IMR-90 (cell line): ENCODE data around the gene ACADS. TPM values are rescaled to one million over a fixed set of nuclear protein-coding genes. Genes with fewer than 3 reads are reported as not detected.

Source experiments
- ATAC-seq: fragments of 200-7000 bp; cut with Tn5 transposase; 2 replicates; pipeline ENCODE4 v1.9.1; 2020; ENCODE audit warnings: low read depth, mild to moderate bottlenecking, moderate library complexity
- BruUV-seq: library from RNA; stranded (reverse); fragments of 400-500 nt; replicated peaks from 2 replicates; lab custom pipeline; 2021; lab: Mats Ljungman, UMichigan
- CTCF ChIA-PET: fragments of 300-600 bp; formaldehyde crosslinking; extraction: SDS; loops from one replicate; lab custom pipeline; 2021; ENCODE audit warnings: antibody characterized with exemption; lab: Yijun Ruan, JAX
- POLR2A ChIA-PET: fragments of 300-600 bp; sonication (Branson Sonifier 250); formaldehyde crosslinking; loops from one replicate; lab custom pipeline; 2022; ENCODE audit warnings: antibody characterized with exemption; ENCODE audit not compliant: unreplicated experiment; lab: Charles Lee
- DNase-seq: peaks from one replicate; pipeline ENCODE4 v3.0.0; 2013
- H2AFZ ChIP-seq: replicated peaks from 2 replicates; pipeline ENCODE3; 2013; ENCODE audit warnings: low read length, mild to moderate bottlenecking; ENCODE audit not compliant: poor library complexity
- H2AK5ac ChIP-seq: 2 replicates; pipeline ENCODE4 v1.6.1; 2013; ENCODE audit warnings: low read depth, low read length, inconsistent platforms
- H2AK9ac ChIP-seq: replicated peaks from 2 replicates; pipeline ENCODE3; 2013; ENCODE audit warnings: mild to moderate bottlenecking, low read depth, low read length, moderate library complexity; ENCODE audit not compliant: poor library complexity
- H2BK120ac ChIP-seq: 2 replicates; pipeline ENCODE4 v1.6.1; 2013; ENCODE audit warnings: low read depth, low read length, inconsistent platforms
- H2BK15ac ChIP-seq: 3 replicates; pipeline ENCODE4 v1.6.1; 2013; ENCODE audit warnings: low read depth, low read length, inconsistent platforms
- H2BK20ac ChIP-seq: 2 replicates; pipeline ENCODE4 v1.6.1; 2013; ENCODE audit warnings: low read depth, mild to moderate bottlenecking, inconsistent platforms, low read length, moderate library complexity
- H2BK5ac ChIP-seq: 2 replicates; pipeline ENCODE4 v1.6.1; 2013; ENCODE audit warnings: mild to moderate bottlenecking, low read depth, low read length, inconsistent platforms; ENCODE audit not compliant: poor library complexity, severe bottlenecking
- H3K14ac ChIP-seq: replicated peaks from 2 replicates; pipeline ENCODE4 v1.6.1; 2013; ENCODE audit warnings: low read depth, low read length, inconsistent platforms
- H3K18ac ChIP-seq: 2 replicates; pipeline ENCODE4 v1.6.1; 2013; ENCODE audit warnings: low read depth, low read length, control low read depth
- H3K23ac ChIP-seq: 2 replicates; pipeline ENCODE4 v1.6.1; 2013; ENCODE audit warnings: low read depth, low read length, inconsistent platforms
- H3K27ac ChIP-seq: 2 replicates; pipeline ENCODE4 v1.5.1; 2013; ENCODE audit warnings: mild to moderate bottlenecking, control low read depth, low read length; ENCODE audit not compliant: insufficient read depth
- H3K27me3 ChIP-seq: 2 replicates; pipeline ENCODE4 v1.6.1; 2013; ENCODE audit warnings: low read length; ENCODE audit not compliant: control insufficient read depth, insufficient read depth
- H3K36me3 ChIP-seq: 2 replicates; pipeline ENCODE4 v1.6.1; 2013; ENCODE audit warnings: low read length, mixed read lengths; ENCODE audit not compliant: control insufficient read depth, insufficient read depth
- H3K4ac ChIP-seq: 2 replicates; pipeline ENCODE4 v1.6.1; 2013; ENCODE audit warnings: low read depth, low read length, inconsistent platforms
- H3K4me1 ChIP-seq: 2 replicates; pipeline ENCODE4 v1.6.1; 2013; ENCODE audit warnings: low read length, mixed read lengths; ENCODE audit not compliant: control insufficient read depth, insufficient read depth
- H3K4me2 ChIP-seq: 2 replicates; pipeline ENCODE4 v1.6.1; 2013; ENCODE audit warnings: low read depth, mild to moderate bottlenecking, control low read depth, low read length, moderate library complexity
- H3K4me3 ChIP-seq: 2 replicates; pipeline ENCODE4 v1.5.1; 2013; ENCODE audit warnings: low read depth, mild to moderate bottlenecking, control low read depth, low read length, moderate library complexity; ENCODE audit not compliant: insufficient read depth
- H3K56ac ChIP-seq: 2 replicates; pipeline ENCODE4 v1.6.1; 2013; ENCODE audit warnings: low read length, inconsistent platforms; ENCODE audit not compliant: insufficient read depth; ENCODE audit errors: extremely low read depth
- H3K79me1 ChIP-seq, 2 experiments: 2 replicates each; pipeline ENCODE4 v1.6.1; 2013; ENCODE audit warnings: low read length in 2 of 2, inconsistent platforms in 1 of 2, low read depth in 1 of 2
- H3K9ac ChIP-seq: 2 replicates; pipeline ENCODE4 v1.6.1; 2013; ENCODE audit warnings: low read depth, low read length, control low read depth
- H3K9me1 ChIP-seq: 2 replicates; pipeline ENCODE4 v1.6.1; 2013; ENCODE audit warnings: low read length, inconsistent platforms; ENCODE audit not compliant: insufficient read depth
- H3K9me3 ChIP-seq: 2 replicates; pipeline ENCODE4 v1.6.1; 2013; ENCODE audit warnings: low read length; ENCODE audit not compliant: control insufficient read depth, insufficient read depth
- H4K20me1 ChIP-seq: 2 replicates; pipeline ENCODE4 v1.6.1; 2013; ENCODE audit warnings: low read length, inconsistent platforms; ENCODE audit not compliant: insufficient read depth
- H4K5ac ChIP-seq: 2 replicates; pipeline ENCODE4 v1.6.1; 2013; ENCODE audit warnings: mild to moderate bottlenecking, low read depth, low read length, control low read depth
- H4K8ac ChIP-seq, 2 experiments: 2 replicates each; pipeline ENCODE4 v1.6.1; 2013; ENCODE audit warnings: low read depth in 2 of 2, low read length in 2 of 2, control low read depth in 1 of 2, inconsistent platforms in 1 of 2
- H4K91ac ChIP-seq: 2 replicates; pipeline ENCODE4 v1.6.1; 2013; ENCODE audit warnings: low read depth, low read length, inconsistent platforms; ENCODE audit not compliant: insufficient read depth
- BHLHE40 ChIP-seq: fragments of 150-350 bp; IDR thresholded peaks from 2 replicates; pipeline ENCODE4 v1.6.1; 2016; ENCODE audit warnings: mild to moderate bottlenecking, low read depth, low read length
- CEBPB ChIP-seq: IDR thresholded peaks from 2 replicates; pipeline ENCODE4 v1.6.1; 2012; ENCODE audit warnings: low read depth, low read length, improper control_type of control experiment
- CHD1 ChIP-seq: IDR thresholded peaks from 2 replicates; pipeline ENCODE4 v1.6.1; 2012; ENCODE audit warnings: low read depth, low read length, improper control_type of control experiment
- FOS ChIP-seq: fragments of 150-350 bp; IDR thresholded peaks from 2 replicates; pipeline ENCODE4 v1.6.1; 2016; ENCODE audit warnings: low read depth, low read length
- MAFK ChIP-seq: IDR thresholded peaks from 2 replicates; pipeline ENCODE4 v1.6.1; 2012; ENCODE audit warnings: low read depth, low read length, improper control_type of control experiment
- MAZ ChIP-seq: IDR thresholded peaks from 2 replicates; pipeline ENCODE4 v1.6.1; 2012; ENCODE audit warnings: low read depth, mild to moderate bottlenecking, low read length, improper control_type of control experiment, moderate library complexity, borderline replicate concordance
- MXI1 ChIP-seq: IDR thresholded peaks from 2 replicates; pipeline ENCODE4 v1.6.1; 2012; ENCODE audit warnings: low read depth, mild to moderate bottlenecking, low read length, moderate library complexity, borderline replicate concordance
- NFE2L2 ChIP-seq: fragments of 150-350 bp; IDR thresholded peaks from 2 replicates; pipeline ENCODE4 v1.6.1; 2016; ENCODE audit warnings: low read depth, mild to moderate bottlenecking, low read length
- POLR2A ChIP-seq: IDR thresholded peaks from 2 replicates; pipeline ENCODE4 v1.6.1; 2012; ENCODE audit warnings: mild to moderate bottlenecking, low read depth, low read length
- RAD21 ChIP-seq: IDR thresholded peaks from 2 replicates; pipeline ENCODE4 v1.6.1; 2012; ENCODE audit warnings: low read length, improper control_type of control experiment
- RCOR1 ChIP-seq: IDR thresholded peaks from 2 replicates; pipeline ENCODE4 v1.6.1; 2012; ENCODE audit warnings: mild to moderate bottlenecking, low read length, improper control_type of control experiment; ENCODE audit not compliant: insufficient replicate concordance
- RFX5 ChIP-seq: IDR thresholded peaks from 2 replicates; pipeline ENCODE4 v1.8.0; 2012; ENCODE audit warnings: low read depth, mild to moderate bottlenecking, low read length, moderate library complexity
- SMC3 ChIP-seq: fragments of 150-350 bp; IDR thresholded peaks from 2 replicates; pipeline ENCODE4 v1.6.1; 2016; ENCODE audit warnings: low read depth, mild to moderate bottlenecking, antibody characterized with exemption, low read length, moderate library complexity
- WGBS, 2 experiments: methylation state at CpG; one replicate each; pipeline versions ENCODE4 v1.1.5 to v1.1.7; 2013; ENCODE audit warnings: missing lambda C conversion rate in 2 of 2; ENCODE audit not compliant: insufficient read length in 1 of 2; ENCODE audit errors: extremely low coverage in 2 of 2; 5-methylcytosine and 5-hydroxymethylcytosine counted together
- dilution Hi-C: fragments of 300-500 bp; cut with HindIII; formaldehyde crosslinking; loops from one replicate; pipeline ENCODE4 v1.14.3; 2018; ENCODE audit warnings: low sequenced_read_pairs; ENCODE audit not compliant: unreplicated experiment
- in situ Hi-C: fragments of 300-500 bp; cut with MboI; formaldehyde crosslinking; loops from 3 replicates; pipeline ENCODE4 v1.14.3; 2019; ENCODE audit warnings: low sequenced_read_pairs, inconsistent platforms, mixed read lengths
- intact Hi-C: fragments of 100-400 bp; cut with micrococcal nuclease; formaldehyde crosslinking; loops from 2 replicates; pipeline ENCODE4 v1.10.0; 2022
- polyA plus RNA-seq, 3 experiments: library from polyadenylated mRNA; depleted of rRNA; stranded (reverse); fragments of >200 nt; gene quantifications; 2 replicates each; pipeline ENCODE4 v1.2.3, GENCODE V29; 2012; ENCODE audit warnings: low replicate concordance in 1 of 3
- total RNA-seq: library from RNA; depleted of rRNA; stranded (reverse); fragments of >200 nt; gene quantifications from 2 replicates; pipeline ENCODE4 v1.2.3, GENCODE V29; 2012
- TF ChIP-seq, protein P1 (sequence below): conservative IDR thresholded peaks from 2 replicates; pipeline ENCODE4 v1.5.1; 2012; ENCODE audit warnings: mild to moderate bottlenecking, low read depth, low read length, improper control_type of control experiment
- TF ChIP-seq, protein P2 (sequence below): fragments of 150-350 bp; IDR thresholded peaks from 2 replicates; pipeline ENCODE4 v1.6.1; 2016; ENCODE audit warnings: low read depth, mild to moderate bottlenecking, low read length, moderate library complexity, borderline replicate concordance
- TF ChIP-seq, protein P3 (sequence below): fragments of 150-350 bp; IDR thresholded peaks from 2 replicates; pipeline ENCODE4 v1.6.1; 2017; ENCODE audit warnings: mild to moderate bottlenecking, antibody characterized with exemption, low read length, low read depth

The ACADS gene
- total and polyA plus RNA-seq, 2 of the 4 experiments (the other 2 are of a cell fraction): 2.9 to 5.5 TPM

GRCh38 chr12:120763250-120763649 is 37.6 kb downstream of the ACADS start:
- Histone ChIP-seq H4K8ac (no peak overlapping the region), H3K4me3 (no peak overlapping the region), H3K27me3 (no peaks in the 10 kb centered on the region), H3K4me2 (no peak overlapping the region), H2AK5ac (no peak overlapping the region), H3K27ac (no peak overlapping the region), H3K4me1 (no peaks in the 10 kb centered on the region), H3K9ac (no peak overlapping the region), H2AK9ac (no peak overlapping the region), H3K14ac (no peak overlapping the region), H3K18ac (no peak overlapping the region), H2BK15ac (no peak overlapping the region), H2BK5ac (no peak overlapping the region), H2AFZ (no peak overlapping the region), H3K9me1 (peaks cover 3% of the 10 kb centered on the region; the same call in 1 of the 2 replicates), H3K23ac (no peak overlapping the region), H3K9me3 (no peaks in the 10 kb centered on the region), H4K20me1 (no peaks in the 10 kb centered on the region), H4K5ac (no peak overlapping the region), H3K56ac (no peak overlapping the region), H2BK120ac (no peak overlapping the region), H2BK20ac (no peak overlapping the region), H3K79me1 (no peaks in the 10 kb centered on the region), H4K91ac (no peak overlapping the region), H3K4ac (no peak overlapping the region), H3K36me3 (peaks cover 46% of the 10 kb centered on the region)
- dilution Hi-C loops: no loop called here
- no TSS peak for BruUV-seq
- intact Hi-C loops: loop anchor here (5.0 kb wide), 1 partner anchor 436 kb away; the partner anchor contains the start of gene PLA2G1B
- ATAC-seq (no peak), DNase-seq (no peak)
- TF ChIP-seq, protein P1, sequence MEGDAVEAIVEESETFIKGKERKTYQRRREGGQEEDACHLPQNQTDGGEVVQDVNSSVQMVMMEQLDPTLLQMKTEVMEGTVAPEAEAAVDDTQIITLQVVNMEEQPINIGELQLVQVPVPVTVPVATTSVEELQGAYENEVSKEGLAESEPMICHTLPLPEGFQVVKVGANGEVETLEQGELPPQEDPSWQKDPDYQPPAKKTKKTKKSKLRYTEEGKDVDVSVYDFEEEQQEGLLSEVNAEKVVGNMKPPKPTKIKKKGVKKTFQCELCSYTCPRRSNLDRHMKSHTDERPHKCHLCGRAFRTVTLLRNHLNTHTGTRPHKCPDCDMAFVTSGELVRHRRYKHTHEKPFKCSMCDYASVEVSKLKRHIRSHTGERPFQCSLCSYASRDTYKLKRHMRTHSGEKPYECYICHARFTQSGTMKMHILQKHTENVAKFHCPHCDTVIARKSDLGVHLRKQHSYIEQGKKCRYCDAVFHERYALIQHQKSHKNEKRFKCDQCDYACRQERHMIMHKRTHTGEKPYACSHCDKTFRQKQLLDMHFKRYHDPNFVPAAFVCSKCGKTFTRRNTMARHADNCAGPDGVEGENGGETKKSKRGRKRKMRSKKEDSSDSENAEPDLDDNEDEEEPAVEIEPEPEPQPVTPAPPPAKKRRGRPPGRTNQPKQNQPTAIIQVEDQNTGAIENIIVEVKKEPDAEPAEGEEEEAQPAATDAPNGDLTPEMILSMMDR: no peak
- TF ChIP-seq, protein P2, sequence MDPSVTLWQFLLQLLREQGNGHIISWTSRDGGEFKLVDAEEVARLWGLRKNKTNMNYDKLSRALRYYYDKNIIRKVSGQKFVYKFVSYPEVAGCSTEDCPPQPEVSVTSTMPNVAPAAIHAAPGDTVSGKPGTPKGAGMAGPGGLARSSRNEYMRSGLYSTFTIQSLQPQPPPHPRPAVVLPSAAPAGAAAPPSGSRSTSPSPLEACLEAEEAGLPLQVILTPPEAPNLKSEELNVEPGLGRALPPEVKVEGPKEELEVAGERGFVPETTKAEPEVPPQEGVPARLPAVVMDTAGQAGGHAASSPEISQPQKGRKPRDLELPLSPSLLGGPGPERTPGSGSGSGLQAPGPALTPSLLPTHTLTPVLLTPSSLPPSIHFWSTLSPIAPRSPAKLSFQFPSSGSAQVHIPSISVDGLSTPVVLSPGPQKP: no peak
- TF ChIP-seq CHD1 (no peak), MAFK (no peak), CEBPB (no peak), RFX5 (no peak), MAZ (no peak), POLR2A (no peak), RAD21 (no peak), BHLHE40 (no peak), NFE2L2 (no peak), RCOR1 (no peak), MXI1 (no peak), SMC3 (no peak), FOS (no peak)
- TF ChIP-seq, protein P3, sequence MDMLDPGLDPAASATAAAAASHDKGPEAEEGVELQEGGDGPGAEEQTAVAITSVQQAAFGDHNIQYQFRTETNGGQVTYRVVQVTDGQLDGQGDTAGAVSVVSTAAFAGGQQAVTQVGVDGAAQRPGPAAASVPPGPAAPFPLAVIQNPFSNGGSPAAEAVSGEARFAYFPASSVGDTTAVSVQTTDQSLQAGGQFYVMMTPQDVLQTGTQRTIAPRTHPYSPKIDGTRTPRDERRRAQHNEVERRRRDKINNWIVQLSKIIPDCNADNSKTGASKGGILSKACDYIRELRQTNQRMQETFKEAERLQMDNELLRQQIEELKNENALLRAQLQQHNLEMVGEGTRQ: no peak
- in situ Hi-C loops: no loop called here
- ChIA-PET CTCF (no interaction called here), POLR2A (interaction anchor here (0.5 kb wide), 1 partner anchor 52 kb away, joined by 11 read pairs; no protein-coding TSS in a partner anchor)
- 46% methylated on average over 2 of the region's 3 CpGs; no CpG with 5 or more reads in 1 of the 2 experiments for WGBS, 2 experiments
